ENCODE results near the gene SPTLC3.

SPTLC3 gene

GRCh38 chr20:13007596-13007995 is 1.2 kb upstream of the SPTLC3 start:
- no peak overlapping the region for H3K27ac Mint-ChIP-seq
- peaks cover 18% of the 10 kb centered on the region for H3K4me1 Mint-ChIP-seq (ENCODE audit: low read depth)
- H3K27me3 Mint-ChIP-seq (ENCODE audit: low read depth), result peaks cover 8% of the 10 kb centered on the region
- H3K4me3 Mint-ChIP-seq, result no peak overlapping the region
- no peaks in the 10 kb centered on the region for H3K36me3 Mint-ChIP-seq (ENCODE audit: low read depth)
- no peaks in the 10 kb centered on the region for H3K9me3 Mint-ChIP-seq

- Mint-ChIP-seq H3K27me3 (ENCODE audit: low read depth) (peaks cover 8% of the 10 kb centered on the region), H3K4me1 (ENCODE audit: low read depth) (peaks cover 18% of the 10 kb centered on the region), H3K36me3 (ENCODE audit: low read depth) (no peaks in the 10 kb centered on the region), H3K4me3 (peak overlapping the region; percentile 49), H3K27ac (peak overlapping the region; percentile 26), H3K9me3 (no peaks in the 10 kb centered on the region)
Measured at GRCh38 chr20:13009682-13010406, 1.1 kb downstream of the SPTLC3 start.

- no peak overlapping the region for H3K27ac Mint-ChIP-seq
- peaks cover 5% of the 10 kb centered on the region for H3K27me3 Mint-ChIP-seq (ENCODE audit: low read depth)
- no peak overlapping the region for H3K4me3 Mint-ChIP-seq
- H3K4me1 Mint-ChIP-seq (ENCODE audit: low read depth), result peaks cover 18% of the 10 kb centered on the region
- no peaks in the 10 kb centered on the region for H3K36me3 Mint-ChIP-seq (ENCODE audit: low read depth)
- no peaks in the 10 kb centered on the region for H3K9me3 Mint-ChIP-seq
Measured at GRCh38 chr20:13012886-13013285, 4.1 kb downstream of the SPTLC3 start.

GRCh38 chr20:13013411-13013810 is 4.6 kb downstream of the SPTLC3 start:
- H3K27ac Mint-ChIP-seq, result no peak overlapping the region
- no peak overlapping the region for H3K4me3 Mint-ChIP-seq
- no peaks in the 10 kb centered on the region for H3K9me3 Mint-ChIP-seq
- H3K4me1 Mint-ChIP-seq (ENCODE audit: low read depth), result peaks cover 15% of the 10 kb centered on the region
- no peaks in the 10 kb centered on the region for H3K36me3 Mint-ChIP-seq (ENCODE audit: low read depth)
- peaks cover 5% of the 10 kb centered on the region for H3K27me3 Mint-ChIP-seq (ENCODE audit: low read depth)

GRCh38 chr20:13017235-13017634 is 8.5 kb downstream of the SPTLC3 start:
- Mint-ChIP-seq H3K9me3 (peaks cover 11% of the 10 kb centered on the region), H3K4me1 (ENCODE audit: low read depth) (no peaks in the 10 kb centered on the region), H3K36me3 (ENCODE audit: low read depth) (no peaks in the 10 kb centered on the region), H3K27me3 (ENCODE audit: low read depth) (no peaks in the 10 kb centered on the region), H3K27ac (no peak overlapping the region), H3K4me3 (no peak overlapping the region)

GRCh38 chr20:13017883-13018535 is 9.2 kb downstream of the SPTLC3 start:
- Mint-ChIP-seq H3K27me3 (ENCODE audit: low read depth) (no peaks in the 10 kb centered on the region), H3K4me3 (no peak overlapping the region), H3K27ac (no peak overlapping the region), H3K36me3 (ENCODE audit: low read depth) (no peaks in the 10 kb centered on the region), H3K9me3 (peaks cover 16% of the 10 kb centered on the region), H3K4me1 (ENCODE audit: low read depth) (no peaks in the 10 kb centered on the region)

- H3K27ac Mint-ChIP-seq, result no peak overlapping the region
- H3K9me3 Mint-ChIP-seq, result peaks cover 18% of the 10 kb centered on the region
- no peaks in the 10 kb centered on the region for H3K4me1 Mint-ChIP-seq (ENCODE audit: low read depth)
- H3K36me3 Mint-ChIP-seq (ENCODE audit: low read depth), result no peaks in the 10 kb centered on the region
- H3K27me3 Mint-ChIP-seq (ENCODE audit: low read depth), result no peaks in the 10 kb centered on the region
- no peak overlapping the region for H3K4me3 Mint-ChIP-seq
Measured at GRCh38 chr20:13021205-13021970, 12.6 kb downstream of the SPTLC3 start.

GRCh38 chr20:13022401-13023155 is 13.8 kb downstream of the SPTLC3 start:
- H3K27me3 Mint-ChIP-seq (ENCODE audit: low read depth), result no peaks in the 10 kb centered on the region
- H3K27ac Mint-ChIP-seq, result no peak overlapping the region
- no peak overlapping the region for H3K4me3 Mint-ChIP-seq
- no peaks in the 10 kb centered on the region for H3K4me1 Mint-ChIP-seq (ENCODE audit: low read depth)
- peaks cover 18% of the 10 kb centered on the region for H3K9me3 Mint-ChIP-seq
- H3K36me3 Mint-ChIP-seq (ENCODE audit: low read depth), result no peaks in the 10 kb centered on the region

- Mint-ChIP-seq H3K27ac (no peak overlapping the region), H3K9me3 (peaks cover 18% of the 10 kb centered on the region), H3K4me3 (no peak overlapping the region), H3K36me3 (ENCODE audit: low read depth) (no peaks in the 10 kb centered on the region), H3K27me3 (ENCODE audit: low read depth) (no peaks in the 10 kb centered on the region), H3K4me1 (ENCODE audit: low read depth) (no peaks in the 10 kb centered on the region)
Measured at GRCh38 chr20:13024596-13024995, 15.8 kb downstream of the SPTLC3 start.

- Mint-ChIP-seq H3K27me3 (ENCODE audit: low read depth) (no peaks in the 10 kb centered on the region), H3K4me1 (ENCODE audit: low read depth) (no peaks in the 10 kb centered on the region), H3K27ac (no peak overlapping the region), H3K9me3 (peaks cover 18% of the 10 kb centered on the region), H3K36me3 (ENCODE audit: low read depth) (no peaks in the 10 kb centered on the region), H3K4me3 (no peak overlapping the region)
Measured at GRCh38 chr20:13025181-13025580, 16.4 kb downstream of the SPTLC3 start.

- H3K27me3 Mint-ChIP-seq (ENCODE audit: low read depth), result no peaks in the 10 kb centered on the region
- H3K36me3 Mint-ChIP-seq (ENCODE audit: low read depth), result no peaks in the 10 kb centered on the region
- H3K9me3 Mint-ChIP-seq, result peaks cover 3% of the 10 kb centered on the region
- H3K4me3 Mint-ChIP-seq, result no peak overlapping the region
- H3K4me1 Mint-ChIP-seq (ENCODE audit: low read depth), result peaks cover 2% of the 10 kb centered on the region
- no peak overlapping the region for H3K27ac Mint-ChIP-seq
Measured at GRCh38 chr20:13028001-13028400, 19.2 kb downstream of the SPTLC3 start.

GRCh38 chr20:13028673-13029072 is 19.9 kb downstream of the SPTLC3 start:
- no peaks in the 10 kb centered on the region for H3K27me3 Mint-ChIP-seq (ENCODE audit: low read depth)
- H3K4me3 Mint-ChIP-seq, result no peak overlapping the region
- H3K9me3 Mint-ChIP-seq, result no peaks in the 10 kb centered on the region
- H3K36me3 Mint-ChIP-seq (ENCODE audit: low read depth), result no peaks in the 10 kb centered on the region
- peaks cover 2% of the 10 kb centered on the region for H3K4me1 Mint-ChIP-seq (ENCODE audit: low read depth)
- H3K27ac Mint-ChIP-seq, result no peak overlapping the region

- Mint-ChIP-seq H3K36me3 (ENCODE audit: low read depth) (no peaks in the 10 kb centered on the region), H3K9me3 (no peaks in the 10 kb centered on the region), H3K4me1 (ENCODE audit: low read depth) (peaks cover 2% of the 10 kb centered on the region), H3K27me3 (ENCODE audit: low read depth) (no peaks in the 10 kb centered on the region), H3K4me3 (no peak overlapping the region), H3K27ac (no peak overlapping the region)
Measured at GRCh38 chr20:13029687-13030375, 21.1 kb downstream of the SPTLC3 start.

GRCh38 chr20:13031751-13032150 is 23.0 kb downstream of the SPTLC3 start:
- H3K4me1 Mint-ChIP-seq (ENCODE audit: low read depth), result peaks cover 2% of the 10 kb centered on the region
- H3K9me3 Mint-ChIP-seq, result no peaks in the 10 kb centered on the region
- no peaks in the 10 kb centered on the region for H3K36me3 Mint-ChIP-seq (ENCODE audit: low read depth)
- H3K4me3 Mint-ChIP-seq, result no peak overlapping the region
- H3K27me3 Mint-ChIP-seq (ENCODE audit: low read depth), result no peaks in the 10 kb centered on the region
- H3K27ac Mint-ChIP-seq, result no peak overlapping the region

Measured in T-helper 1 cell treated with Interleukin-12 subunit alpha and Interleukin-12 subunit beta and Interleukin-4 antibody, amounts not matched to agents 30 μg/mL and 1 μg/mL, for 36 hours (primary cell).